NCI-H1694 (cell line): Measurements from ENCODE around the gene ATP6V1B1.

ENCODE experiments used
- DNase-seq: peaks from one replicate; lab custom pipeline; 2025; lab: John Stamatoyannopoulos, UW

The ATP6V1B1 gene

DNA sequence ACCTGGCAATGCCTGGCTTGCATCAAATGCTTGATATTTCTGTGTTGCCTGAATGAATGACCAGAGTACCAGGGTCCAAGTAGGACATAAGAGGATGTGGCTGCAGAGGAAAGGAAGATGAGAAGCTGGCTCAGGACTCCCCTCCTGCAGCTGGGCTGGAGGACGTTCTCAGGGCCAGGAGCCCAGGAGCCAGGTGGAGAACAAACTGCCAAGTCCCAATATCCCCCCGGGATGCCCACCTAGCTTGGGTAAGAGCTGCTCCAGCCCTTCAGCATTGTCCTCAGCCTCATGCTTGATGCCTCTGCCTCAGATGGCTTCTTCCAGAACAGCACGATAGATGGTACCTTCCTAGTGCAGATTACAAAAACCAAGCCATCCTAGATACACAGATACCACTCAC is 8.6 kb upstream of the ATP6V1B1 start:
- no peak for DNase-seq

DNA sequence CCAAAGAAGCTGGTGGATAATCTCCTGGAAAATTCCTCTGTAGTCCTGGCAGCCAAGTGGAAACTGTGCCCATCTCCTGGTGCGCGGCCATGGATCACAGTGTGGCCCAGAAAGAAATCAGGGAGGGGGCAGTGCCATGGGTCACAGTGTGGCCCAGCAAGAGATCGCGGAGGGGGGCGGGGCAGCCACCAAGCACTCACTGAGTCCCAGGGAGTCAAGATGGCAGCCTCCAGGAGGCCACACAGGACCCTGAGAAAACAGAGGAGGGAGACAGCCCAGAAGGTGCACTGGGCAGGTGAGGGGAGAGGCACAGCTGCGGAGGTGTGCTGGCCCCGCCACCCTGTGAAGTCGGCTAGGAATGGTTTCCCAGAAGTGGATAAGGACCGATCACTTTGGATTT is 8.1 kb upstream of the ATP6V1B1 start:
- no peak for DNase-seq

DNA sequence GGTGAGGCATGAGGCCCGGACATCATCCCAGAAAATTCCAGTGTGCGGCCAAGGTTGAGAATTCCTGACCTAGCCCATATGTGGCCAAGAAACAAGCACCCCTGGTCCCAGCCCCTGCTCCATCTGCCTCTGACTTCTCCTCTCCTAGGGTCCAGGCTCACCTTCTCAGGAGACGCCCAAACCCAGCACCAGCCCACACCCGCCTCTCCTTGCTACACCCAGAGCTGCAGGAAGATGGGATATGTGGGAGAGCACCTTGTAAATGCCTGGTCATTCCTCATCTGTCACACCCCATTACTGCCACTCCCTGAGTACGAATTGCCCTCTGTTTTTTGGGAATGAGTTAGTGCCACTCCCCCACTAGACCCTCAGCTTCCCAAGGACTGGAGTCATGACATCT is 7.3 kb upstream of the ATP6V1B1 start:
- DNase-seq, result no peak

DNA sequence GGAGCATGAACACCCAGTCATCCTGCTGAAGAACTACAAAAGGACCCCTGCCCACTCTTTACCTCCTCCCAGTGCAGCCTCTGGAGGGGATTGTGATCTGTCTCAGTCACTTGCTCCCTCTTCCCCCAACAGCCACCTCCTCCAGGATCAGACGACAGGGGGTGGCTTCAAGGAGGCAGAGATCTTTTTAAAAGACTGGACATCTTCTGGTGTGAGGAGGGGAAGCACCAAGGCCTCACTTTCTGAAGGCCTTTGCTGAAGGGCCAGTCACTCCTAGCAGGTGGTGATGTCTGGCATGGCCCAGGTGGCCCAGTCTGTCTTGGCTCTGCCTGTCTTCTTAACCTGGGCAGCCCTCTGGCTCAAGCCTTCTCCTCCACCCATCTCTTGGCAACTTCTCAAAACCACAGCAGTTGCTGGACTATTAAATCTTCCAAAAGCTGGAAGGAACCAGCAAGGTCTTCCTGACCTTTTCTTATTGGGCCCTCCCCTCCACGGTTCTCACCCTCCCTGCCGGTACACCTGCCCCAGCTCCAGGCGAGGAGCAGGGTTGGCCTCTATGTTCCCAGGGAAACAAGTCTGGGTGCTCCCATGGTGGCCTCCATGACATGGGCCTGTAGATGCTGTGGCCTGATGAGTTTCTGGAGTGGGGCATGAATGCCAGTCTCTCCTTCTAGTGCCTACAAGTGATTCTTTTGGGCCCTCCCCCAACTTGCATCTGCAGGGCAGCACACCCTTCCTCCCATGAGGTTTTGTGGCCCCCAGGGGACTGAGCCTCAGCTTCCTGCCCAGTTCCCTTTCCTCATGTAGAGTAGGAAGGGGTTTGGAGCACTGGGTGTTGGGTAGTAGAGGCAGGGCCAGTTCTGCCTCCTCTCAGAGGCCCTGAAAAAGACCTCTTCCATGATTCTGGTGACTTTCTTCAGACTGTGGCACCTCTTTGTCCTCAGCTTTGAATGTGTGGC is 5.0 kb upstream of the ATP6V1B1 start:
- DNase-seq, result no peak

DNA sequence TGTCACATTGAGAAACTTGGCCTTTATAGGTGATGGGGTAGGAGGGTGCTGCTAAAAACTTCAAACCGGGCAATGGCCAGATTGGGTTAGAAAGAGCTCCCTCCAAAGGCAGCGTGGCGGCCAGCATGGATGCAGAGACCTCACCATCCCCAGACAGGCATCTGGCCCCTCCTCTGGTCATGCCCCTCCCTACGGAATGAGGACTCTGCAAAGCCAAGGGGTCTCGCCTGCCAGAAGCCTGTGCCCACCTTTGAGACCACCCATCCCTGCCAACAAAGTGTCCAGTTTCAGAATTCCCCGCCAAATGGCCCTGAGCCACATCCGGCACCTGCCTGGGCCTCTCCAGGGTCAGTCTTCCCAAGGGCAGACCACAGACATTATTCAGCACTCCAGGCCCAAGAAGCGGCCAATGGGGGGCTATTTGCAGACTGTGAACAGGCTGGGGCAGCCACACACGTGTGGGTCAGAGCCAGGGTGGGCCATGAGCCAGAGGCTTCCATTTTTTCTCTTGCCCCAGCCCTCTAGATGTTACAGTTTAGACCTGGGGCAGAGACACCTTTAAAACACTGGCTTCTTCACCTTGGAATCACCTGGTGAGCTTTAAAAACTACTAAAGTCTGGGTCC is 4.2 kb upstream of the ATP6V1B1 start:
- DNase-seq, result no peak

DNA sequence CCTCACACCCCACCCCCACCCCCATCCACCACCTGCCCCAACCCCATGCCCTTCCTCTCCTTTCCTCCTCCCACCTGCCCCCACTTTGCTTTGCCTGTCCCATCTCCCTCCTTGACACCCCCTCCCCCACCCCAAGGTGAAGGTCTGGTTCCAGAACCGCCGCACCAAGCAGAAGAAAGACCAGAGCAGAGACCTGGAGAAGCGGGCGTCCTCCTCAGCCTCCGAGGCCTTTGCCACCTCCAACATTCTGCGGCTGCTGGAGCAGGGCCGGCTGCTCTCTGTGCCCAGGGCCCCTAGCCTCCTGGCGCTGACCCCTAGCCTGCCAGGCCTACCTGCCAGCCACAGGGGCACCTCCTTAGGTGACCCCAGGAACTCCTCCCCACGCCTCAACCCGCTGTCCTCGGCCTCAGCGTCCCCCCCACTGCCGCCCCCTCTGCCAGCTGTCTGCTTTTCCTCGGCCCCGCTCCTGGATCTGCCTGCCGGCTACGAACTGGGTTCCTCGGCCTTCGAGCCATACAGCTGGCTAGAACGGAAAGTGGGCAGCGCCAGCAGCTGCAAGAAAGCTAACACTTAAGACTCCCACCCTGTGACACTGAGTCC is 3.0 kb upstream of the ATP6V1B1 start:
- no peak for DNase-seq

DNA sequence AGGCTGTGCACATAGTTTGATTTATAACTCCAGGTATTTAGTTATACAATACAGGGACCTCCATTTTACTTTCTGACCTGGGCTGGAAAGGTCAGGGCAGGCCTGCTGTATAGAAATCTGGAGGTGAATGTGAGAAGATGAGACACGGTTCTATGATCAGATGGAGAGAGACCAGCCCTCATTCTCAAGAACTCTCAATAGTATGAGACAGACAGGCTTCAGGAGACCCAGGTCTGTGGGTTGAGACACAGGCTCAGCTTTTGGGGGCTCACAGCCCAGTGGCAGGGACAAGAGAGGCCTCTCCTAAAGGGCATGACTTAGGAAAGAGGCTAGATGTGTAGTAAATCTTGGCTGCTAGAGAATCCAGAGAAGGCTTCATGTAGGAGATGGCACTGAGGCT is 719 bp upstream of the ATP6V1B1 start:
- no peak for DNase-seq

DNA sequence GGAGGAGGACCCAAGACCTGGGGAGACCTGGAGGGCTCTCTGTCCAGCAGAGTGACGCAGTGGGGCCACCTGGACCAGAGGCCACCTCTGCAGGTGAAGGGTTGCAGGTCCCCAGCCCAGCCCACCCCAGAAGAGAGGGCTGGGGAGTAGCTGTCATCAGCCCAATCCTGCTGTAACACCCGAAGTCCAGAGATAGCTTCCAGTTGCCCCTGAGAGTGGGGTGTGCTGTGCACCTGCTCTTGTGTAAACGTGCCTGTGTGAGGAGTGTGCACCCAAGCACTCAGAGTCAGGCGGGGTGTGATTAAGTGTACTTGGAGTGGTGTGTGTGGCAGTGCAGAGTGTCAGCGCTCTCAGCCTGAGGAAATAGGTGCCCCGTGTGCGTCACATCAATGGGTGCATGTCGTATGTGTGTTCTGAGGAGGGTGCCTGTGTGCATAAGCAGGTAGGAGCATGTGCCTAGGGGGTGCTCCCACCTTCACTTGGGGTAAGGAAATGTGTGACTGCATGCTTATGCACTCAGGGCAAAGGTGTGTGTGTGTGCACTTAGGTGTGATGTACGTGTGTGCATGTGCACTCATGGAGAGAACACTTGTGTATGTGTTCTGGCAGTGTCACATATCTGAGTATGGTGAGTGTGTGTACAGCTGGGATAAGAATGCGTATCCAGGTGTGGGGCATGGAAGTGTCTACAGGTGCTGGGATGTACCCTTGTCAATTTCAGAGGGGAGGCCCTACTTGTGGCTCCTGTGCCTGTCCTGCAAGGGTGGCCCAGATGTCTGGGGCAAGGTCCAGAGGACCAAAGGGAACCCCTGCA is 672 bp downstream of the ATP6V1B1 start:
- no peak for DNase-seq

DNA sequence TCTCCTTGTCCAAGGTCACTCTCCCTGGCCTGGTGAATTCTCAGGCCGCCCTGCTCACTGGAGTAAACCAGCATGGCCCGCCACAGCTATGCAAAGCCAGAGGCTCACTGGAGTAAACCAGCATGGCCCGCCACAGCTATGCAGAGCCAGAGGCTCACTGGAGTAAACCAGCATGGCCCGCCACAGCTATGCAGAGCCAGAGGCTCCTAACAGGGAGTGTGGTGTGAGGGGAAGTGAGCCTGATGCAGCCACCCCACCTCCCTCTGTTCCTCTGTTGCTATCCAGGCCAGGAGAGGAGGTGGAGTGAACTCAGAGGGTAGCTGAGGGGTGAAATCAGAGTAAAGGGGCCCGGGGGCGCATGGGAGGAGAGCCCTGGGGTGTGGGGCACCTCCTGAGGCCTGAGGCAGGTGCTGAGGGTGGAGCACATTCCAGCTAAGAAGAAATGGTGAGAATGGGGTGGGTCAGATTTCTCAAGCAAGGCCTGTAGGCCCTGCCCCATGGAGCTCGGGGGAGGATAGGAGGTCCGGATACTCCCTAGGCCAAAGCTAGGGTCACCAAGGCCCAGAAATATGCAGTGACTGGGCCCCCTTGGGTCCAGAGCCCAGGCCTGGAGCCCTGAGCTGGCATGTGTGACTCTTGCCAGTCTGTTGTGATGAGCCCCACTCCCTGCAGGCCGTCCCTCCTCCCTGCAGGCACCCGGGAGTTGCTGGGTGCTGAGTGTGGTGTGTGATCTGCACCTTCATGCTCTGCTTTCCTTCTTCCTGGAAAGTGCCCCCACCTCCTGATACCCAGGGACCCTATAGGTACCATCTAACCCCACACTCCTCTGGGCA is 1.5 kb downstream of the ATP6V1B1 start:
- no peak for DNase-seq

DNA sequence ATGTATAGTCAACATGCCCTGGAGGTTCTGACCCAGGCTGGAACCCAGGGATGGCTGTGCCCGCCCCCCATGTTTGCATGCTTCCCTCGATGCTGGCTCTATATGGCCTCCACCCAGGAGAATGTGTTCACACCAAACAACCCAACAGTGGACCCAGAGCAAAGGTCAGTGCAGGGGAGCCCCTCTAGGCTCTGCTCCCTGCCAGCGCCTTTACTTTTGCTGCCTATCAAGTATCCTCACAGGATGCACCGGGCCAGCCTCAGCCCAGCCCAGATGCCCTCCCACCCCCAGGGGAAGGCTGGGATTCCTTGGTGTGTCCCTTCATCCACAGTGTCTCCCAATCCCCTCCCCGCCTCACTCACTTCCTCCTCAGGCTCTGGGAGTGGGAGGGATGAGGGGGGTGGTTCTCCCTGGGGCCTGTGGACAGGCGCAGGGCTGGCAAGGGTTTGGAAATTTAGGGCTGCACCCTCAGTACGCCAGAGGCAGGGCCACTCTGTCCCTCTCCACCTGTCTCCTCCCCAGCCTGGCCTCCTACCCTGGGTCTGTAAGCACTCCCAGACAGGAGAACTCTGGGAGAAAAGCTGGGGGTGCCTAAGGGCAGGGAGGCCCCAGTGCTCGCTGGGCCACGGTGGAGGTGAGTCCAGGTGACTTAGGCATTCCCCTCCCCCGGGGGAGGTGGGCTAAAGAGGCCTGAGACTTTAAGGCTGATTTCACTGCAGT is 2.3 kb downstream of the ATP6V1B1 start:
- no peak for DNase-seq

DNA sequence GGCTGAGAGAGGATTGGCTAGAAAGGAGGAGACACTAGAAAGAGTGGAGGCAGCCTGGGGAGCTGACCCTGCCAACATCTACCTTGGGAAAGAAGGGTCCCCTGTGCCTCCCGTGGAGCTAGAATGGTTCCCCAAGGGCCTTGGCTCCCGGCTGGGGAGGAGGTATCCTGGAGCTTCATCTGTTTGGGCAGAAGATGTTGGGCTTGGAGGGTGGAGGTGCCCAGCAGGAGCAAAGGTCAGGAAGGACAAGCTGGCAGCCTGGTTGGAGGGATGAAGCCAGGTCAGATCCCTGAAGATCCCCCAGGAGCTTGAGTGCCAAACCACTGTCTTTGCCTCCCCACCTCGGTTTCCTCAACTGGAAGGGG is 2.9 kb downstream of the ATP6V1B1 start:
- no peak for DNase-seq

DNA sequence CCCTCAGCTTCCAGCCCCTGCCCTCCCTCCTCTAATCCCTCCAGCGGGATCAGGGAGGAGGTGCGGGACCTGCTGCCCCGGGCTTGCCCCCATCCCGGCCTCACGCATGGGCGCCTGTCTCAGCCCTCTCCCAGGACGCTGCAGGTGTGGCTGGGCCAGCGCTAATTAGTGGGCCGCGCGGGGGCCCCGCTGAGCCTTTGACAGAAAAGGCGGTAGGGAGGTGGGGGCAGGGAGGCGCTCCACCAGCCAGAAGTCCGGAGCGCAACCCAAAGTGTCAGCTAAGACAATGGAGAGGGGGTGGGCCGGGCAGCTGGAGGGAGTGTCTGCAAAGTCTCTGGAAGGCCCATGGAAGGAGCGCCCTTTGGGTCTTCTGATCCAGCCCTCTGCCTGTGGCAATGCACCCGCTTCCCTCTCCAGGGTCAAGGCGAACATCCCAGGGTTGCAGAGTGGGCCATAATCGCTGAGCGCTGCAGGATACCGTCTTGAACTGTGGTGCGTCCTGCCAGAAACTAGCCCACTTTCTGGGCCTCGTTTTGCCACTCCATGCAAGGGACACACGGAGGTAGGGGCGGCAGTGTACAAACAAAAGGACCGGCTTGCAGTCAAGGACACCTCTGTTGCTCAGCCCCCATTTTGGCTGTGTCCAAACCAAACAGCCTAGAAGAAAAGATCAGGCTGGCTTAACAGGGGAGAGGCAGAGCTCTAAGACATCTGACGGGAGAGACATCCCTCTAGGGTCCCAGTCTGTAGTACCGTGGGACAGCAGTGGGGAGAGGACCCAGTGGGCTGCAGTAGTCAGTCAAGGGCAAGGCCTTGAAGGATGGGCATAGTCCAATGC is 3.5 kb downstream of the ATP6V1B1 start:
- no peak for DNase-seq

DNA sequence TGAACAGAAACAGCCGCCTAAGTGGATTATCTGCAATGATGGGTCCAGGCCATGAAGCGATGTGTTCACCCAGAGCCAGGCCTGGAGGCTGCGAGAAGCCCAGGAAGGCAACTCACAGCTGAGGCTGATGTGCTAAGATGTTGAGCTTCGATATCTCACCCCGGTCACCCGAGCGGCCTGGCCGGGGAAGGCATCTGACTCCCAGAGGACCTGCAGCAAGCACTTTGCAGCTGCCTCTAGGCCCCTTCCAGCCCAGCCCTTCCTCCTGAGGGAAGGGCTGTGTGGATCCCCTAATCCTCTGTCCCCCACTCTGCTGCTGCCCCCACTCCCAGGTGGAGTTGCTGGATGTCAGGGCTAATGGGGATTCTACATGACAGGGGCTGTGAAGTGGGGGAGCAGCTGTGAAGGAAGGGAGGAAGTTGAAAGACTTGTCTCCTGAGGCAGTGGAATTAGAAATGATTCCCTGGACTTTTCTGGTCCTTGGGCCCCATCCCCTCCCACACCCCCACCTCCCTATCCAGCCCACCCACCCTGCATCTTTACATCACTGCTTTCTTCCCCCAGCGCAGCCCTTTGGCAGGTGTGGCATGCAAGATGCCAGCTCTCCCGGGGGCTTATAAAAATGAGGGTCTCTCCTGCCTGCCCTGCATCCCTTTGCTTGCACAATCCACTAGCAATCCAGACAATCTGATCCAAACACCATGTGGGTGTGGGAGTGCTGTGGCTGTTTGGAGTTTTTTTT is 4.3 kb downstream of the ATP6V1B1 start:
- DNase-seq, result no peak

DNA sequence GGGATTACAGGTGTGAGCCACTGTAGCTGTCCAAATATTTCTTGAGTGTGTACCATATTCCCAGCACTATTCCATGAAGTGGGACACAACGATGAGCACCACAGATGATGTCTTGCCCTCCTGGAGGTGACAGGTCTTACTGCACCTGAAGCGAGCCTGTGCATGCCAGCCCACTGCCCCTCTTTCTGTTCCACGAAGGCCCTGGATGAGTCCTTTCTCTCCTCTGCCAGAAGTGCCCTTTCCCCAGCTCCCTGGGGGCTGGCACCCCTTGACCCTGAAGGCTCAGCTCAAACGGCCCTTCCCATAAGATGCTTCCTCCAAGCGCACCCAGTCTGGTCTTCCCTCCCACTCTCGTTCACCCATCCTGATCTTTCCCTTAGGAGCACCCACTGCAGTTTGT is 5.5 kb downstream of the ATP6V1B1 start:
- DNase-seq, result no peak

DNA sequence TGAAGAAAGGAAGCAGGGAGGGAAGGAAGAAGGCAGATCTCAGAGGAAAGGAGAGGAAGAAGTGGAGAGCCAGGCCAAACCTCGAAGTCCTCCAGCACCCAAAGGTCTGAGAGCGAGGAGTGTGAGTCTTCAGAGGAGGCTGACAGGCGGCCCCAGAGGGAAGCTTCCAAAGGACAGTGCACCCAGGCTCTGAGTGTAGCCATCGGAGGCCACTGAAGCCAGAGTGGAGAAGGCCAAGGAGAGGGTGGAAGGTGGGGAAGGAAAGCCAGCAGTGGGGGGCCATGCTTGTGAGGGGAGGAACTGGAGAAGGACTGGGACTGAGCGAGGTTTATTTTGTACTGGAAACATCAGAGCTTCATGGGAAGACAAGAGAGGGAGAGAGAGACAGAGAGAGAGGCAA is 6.0 kb downstream of the ATP6V1B1 start:
- no peak for DNase-seq

DNA sequence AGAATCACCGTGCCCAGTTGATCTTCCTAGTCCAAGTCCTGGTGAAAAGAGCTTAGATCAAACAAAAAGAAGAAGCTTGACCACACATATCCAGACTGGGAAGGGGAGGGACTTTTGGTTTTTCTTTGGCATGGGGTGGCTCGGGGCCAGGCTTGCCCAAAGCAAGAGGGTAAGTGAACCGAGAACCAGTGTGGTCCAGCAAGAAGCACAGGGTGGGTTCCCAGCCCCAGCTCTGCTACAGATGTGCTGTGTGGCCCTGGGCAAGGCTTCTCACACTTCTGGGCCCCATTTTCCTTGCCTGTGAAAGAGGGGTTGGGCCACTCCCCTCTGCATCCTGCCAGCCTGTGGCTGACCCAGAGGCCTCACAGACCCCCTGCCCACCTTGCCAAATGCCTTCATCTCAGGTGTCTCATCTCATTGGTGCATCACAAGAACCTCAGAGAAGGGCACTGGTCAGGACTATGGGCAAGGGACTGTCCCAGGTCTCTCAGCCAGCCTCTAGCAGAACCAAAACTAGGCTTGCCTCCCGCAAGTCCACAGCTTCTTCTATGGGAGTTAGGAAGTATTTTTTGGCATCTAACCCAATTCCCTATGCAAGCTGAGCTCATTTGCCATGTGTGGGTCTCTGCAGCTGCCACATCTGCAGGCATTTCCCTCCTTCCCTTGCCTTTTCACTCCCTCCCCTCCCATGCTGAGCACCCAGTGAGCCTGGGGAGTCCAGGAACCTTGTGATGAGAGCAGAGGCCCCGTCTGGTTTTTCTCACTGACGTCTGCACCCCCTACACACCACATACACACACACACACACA is 6.9 kb downstream of the ATP6V1B1 start:
- no peak for DNase-seq

DNA sequence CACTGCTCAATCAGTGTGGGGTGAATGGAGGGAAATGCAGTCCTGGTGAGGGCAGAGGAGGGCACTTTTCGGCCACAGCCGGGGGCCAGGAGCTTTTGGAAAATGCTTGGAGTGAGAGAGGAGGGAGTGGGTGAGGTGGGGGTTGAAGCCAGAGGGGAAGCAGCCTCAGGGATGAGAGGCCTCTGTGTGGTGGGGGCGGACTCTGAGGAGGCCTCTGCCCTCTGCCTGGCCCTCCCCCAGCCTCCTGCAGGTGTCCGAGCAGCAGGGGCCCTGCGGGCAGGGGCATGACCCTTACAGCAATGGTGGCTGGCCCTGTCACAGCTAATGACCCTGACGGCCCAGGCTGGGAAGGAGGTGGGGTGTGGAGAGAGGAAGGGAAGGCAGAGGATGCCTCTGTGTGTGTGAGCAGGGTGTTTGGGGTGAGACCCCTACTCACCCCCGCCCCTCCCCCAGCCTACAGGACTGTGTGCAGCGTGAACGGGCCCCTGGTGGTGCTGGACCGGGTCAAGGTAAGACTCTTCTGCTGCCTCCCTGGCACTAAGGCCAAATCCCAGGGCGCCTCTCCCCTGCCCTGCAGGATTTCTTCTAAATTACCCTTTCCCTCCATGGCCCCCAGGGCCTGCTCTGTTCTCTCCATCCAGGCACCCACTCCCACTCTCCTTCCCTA is 7.6 kb downstream of the ATP6V1B1 start:
- DNase-seq, result no peak
